ENCODE data around the gene UBL7.

DNA sequence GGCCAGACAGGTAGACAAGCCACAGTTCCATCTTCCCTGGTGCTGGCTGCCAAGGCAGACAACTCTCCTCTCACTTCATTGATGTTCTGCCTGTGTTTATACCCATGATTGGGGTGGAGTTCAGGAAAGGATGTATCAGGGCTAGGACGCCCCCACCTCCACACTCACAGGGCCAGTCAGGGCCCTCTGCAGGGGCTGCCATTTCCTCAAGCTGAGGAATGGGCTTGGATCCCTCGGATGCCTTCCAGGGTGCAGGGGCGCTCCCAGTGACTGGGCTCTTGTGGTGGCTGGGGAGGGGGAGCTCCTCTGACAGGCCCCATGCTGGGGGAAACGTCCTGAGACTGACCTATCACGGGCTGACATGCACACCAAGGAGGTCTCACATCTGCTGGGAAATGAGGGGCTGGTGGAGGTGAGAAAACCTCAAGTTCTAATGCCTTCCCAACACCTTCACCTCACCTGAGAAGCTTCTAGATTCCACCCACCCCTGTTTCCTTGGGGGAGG is 58.6 kb downstream of the UBL7 start:
- TF ChIP-seq, protein P1, sequence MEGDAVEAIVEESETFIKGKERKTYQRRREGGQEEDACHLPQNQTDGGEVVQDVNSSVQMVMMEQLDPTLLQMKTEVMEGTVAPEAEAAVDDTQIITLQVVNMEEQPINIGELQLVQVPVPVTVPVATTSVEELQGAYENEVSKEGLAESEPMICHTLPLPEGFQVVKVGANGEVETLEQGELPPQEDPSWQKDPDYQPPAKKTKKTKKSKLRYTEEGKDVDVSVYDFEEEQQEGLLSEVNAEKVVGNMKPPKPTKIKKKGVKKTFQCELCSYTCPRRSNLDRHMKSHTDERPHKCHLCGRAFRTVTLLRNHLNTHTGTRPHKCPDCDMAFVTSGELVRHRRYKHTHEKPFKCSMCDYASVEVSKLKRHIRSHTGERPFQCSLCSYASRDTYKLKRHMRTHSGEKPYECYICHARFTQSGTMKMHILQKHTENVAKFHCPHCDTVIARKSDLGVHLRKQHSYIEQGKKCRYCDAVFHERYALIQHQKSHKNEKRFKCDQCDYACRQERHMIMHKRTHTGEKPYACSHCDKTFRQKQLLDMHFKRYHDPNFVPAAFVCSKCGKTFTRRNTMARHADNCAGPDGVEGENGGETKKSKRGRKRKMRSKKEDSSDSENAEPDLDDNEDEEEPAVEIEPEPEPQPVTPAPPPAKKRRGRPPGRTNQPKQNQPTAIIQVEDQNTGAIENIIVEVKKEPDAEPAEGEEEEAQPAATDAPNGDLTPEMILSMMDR (IDR thresholded peaks at IDR 0.05; ENCODE audit: low read depth, low read length), result no peak
- no peak for TF ChIP-seq EZH2phosphoT487 (IDR thresholded peaks at IDR 0.05; ENCODE audit: low read depth)
